WI38 (cell line): ENCODE measurements around the gene SERPINA7.

Experiments used
- H3K4me3 ChIP-seq: 2 replicates; pipeline ENCODE4 v1.5.1; 2011; ENCODE audit warnings: low read depth, mild to moderate bottlenecking, control low read depth, low read length
- CTCF ChIP-seq: IDR thresholded peaks from 2 replicates; pipeline ENCODE4 v1.5.1; 2012; ENCODE audit warnings: low read depth, mild to moderate bottlenecking, control low read depth, low read length

The SERPINA7 gene

GRCh38 chrX:106038625-106039024 is at the start of gene SERPINA7:
SERPINA7 (minus strand) TSS chrX:106038727; CDS start chrX:106037058, 1,669 bp downstream.
- no peak for TF ChIP-seq CTCF
- no peak within 1 kb of the TSS for H3K4me3 ChIP-seq

GRCh38 chrX:106069048-106069447 is 30.5 kb upstream of the SERPINA7 start:
- H3K4me3 ChIP-seq: no peak overlapping the region

GRCh38 chrX:106050054-106050453 is 11.5 kb upstream of the SERPINA7 start:
- no peak overlapping the region for H3K4me3 ChIP-seq
- TF ChIP-seq CTCF: no peak

More at GRCh38 chrX:106069048-106069447, 30.5 kb upstream of the SERPINA7 start:
- no peak for TF ChIP-seq CTCF

- no peak for TF ChIP-seq CTCF
Measured at GRCh38 chrX:106042296-106042695, 3.8 kb upstream of the SERPINA7 start.

GRCh38 chrX:106040861-106041260 is 2.3 kb upstream of the SERPINA7 start:
- TF ChIP-seq CTCF: no peak

More at GRCh38 chrX:106042296-106042695, 3.8 kb upstream of the SERPINA7 start:
- H3K4me3 ChIP-seq: no peak overlapping the region

GRCh38 chrX:106039920-106040319 is 1.4 kb upstream of the SERPINA7 start:
- no peak for TF ChIP-seq CTCF
- no peak overlapping the region for H3K4me3 ChIP-seq

More at GRCh38 chrX:106040861-106041260, 2.3 kb upstream of the SERPINA7 start:
- H3K4me3 ChIP-seq: no peak overlapping the region

GRCh38 chrX:106037835-106038473 is 573 bp downstream of the SERPINA7 start:
- no peak overlapping the region for H3K4me3 ChIP-seq
- TF ChIP-seq CTCF: no peak
